H1 (cell line): ENCODE results near the gene SCNN1G. TPM values are rescaled to one million over a fixed set of nuclear protein-coding genes. Genes with fewer than 3 reads are reported as not detected.

Source experiments
- CTCF ChIA-PET: fragments of 300-600 bp; sonication (Branson Sonifier 250); formaldehyde crosslinking; loops from one replicate; lab custom pipeline; 2021; ENCODE audit not compliant: partially characterized antibody; lab: Charles Lee
- POLR2A ChIA-PET: fragments of 300-600 bp; sonication (Branson Sonifier 250); formaldehyde crosslinking; loops from one replicate; lab custom pipeline; 2021; ENCODE audit warnings: inconsistent platforms; ENCODE audit not compliant: partially characterized antibody; lab: Charles Lee
- DNase-seq, 2 experiments: peaks; one replicate each; pipeline versions ENCODE4 v3.0.0 to v3.0.0-alpha.2; 2010 to 2022; ENCODE audit warnings: low spot score in 2 of 2, low read depth in 1 of 2, mixed read lengths in 1 of 2
- FAIRE-seq: peaks from 2 replicates; lab custom pipeline; 2011; peaks lifted over from hg19 to GRCh38; lab: Jason Lieb, UNC
- H2AFZ ChIP-seq: 2 replicates; pipeline ENCODE4 v1.8.1; 2012; ENCODE audit warnings: low read length, inconsistent platforms
- H2AK5ac ChIP-seq: 2 replicates; pipeline ENCODE4 v1.6.1; 2013; ENCODE audit warnings: low read depth, low read length
- H2BK120ac ChIP-seq: replicated peaks from 2 replicates; pipeline ENCODE3; 2013; ENCODE audit warnings: low read depth, low read length, inconsistent platforms
- H2BK12ac ChIP-seq: 2 replicates; pipeline ENCODE4 v1.6.1; 2013; ENCODE audit warnings: low read depth, low read length
- H2BK15ac ChIP-seq: 2 replicates; pipeline ENCODE4 v1.6.1; 2013; ENCODE audit warnings: low read length
- H2BK20ac ChIP-seq: 2 replicates; pipeline ENCODE4 v1.6.1; 2013; ENCODE audit warnings: low read length
- H2BK5ac ChIP-seq: 2 replicates; pipeline ENCODE4 v1.6.1; 2013; ENCODE audit warnings: low read depth, low read length
- H3K14ac ChIP-seq: 2 replicates; pipeline ENCODE4 v1.6.1; 2013; ENCODE audit warnings: inconsistent platforms; ENCODE audit not compliant: insufficient read length
- H3K18ac ChIP-seq: 2 replicates; pipeline ENCODE4 v1.6.1; 2013; ENCODE audit warnings: low read length; ENCODE audit errors: extremely low read depth
- H3K23ac ChIP-seq: 2 replicates; pipeline ENCODE4 v1.6.1; 2013; ENCODE audit warnings: inconsistent platforms; ENCODE audit not compliant: insufficient read length
- H3K23me2 ChIP-seq: 2 replicates; pipeline ENCODE4 v1.6.1; 2013; ENCODE audit warnings: low read depth, low read length
- H3K27ac ChIP-seq: 2 replicates; pipeline ENCODE4 v1.6.1; 2011; ENCODE audit warnings: low read depth, low read length, inconsistent platforms
- H3K27me3 ChIP-seq, 4 experiments: replicated peaks in 1 of 4; 1 replicate in 1 of 4; 2 replicates in 3 of 4; pipeline versions ENCODE4 v1.6.1 to v1.8.1; 2011 to 2013; ENCODE audit warnings: low read length in 3 of 4, mild to moderate bottlenecking in 3 of 4, inconsistent platforms in 2 of 4, mixed read lengths in 2 of 4, moderate library complexity in 1 of 4; ENCODE audit not compliant: control insufficient read depth in 3 of 4, insufficient read depth in 3 of 4; ENCODE audit errors: extremely low read depth in 1 of 4
- H3K36me3 ChIP-seq, 4 experiments: 2 replicates each; pipeline versions ENCODE4 v1.6.1 to v1.8.1; 2011 to 2013; ENCODE audit warnings: mild to moderate bottlenecking in 4 of 4, low read length in 3 of 4, moderate library complexity in 2 of 4, control low read depth in 1 of 4, inconsistent platforms in 1 of 4; ENCODE audit not compliant: insufficient read depth in 4 of 4, control insufficient read depth in 2 of 4
- H3K4ac ChIP-seq: replicated peaks from 2 replicates; pipeline ENCODE3; 2013; ENCODE audit warnings: low read length, low read depth, mixed read lengths, inconsistent platforms; ENCODE audit not compliant: insufficient read length
- H3K4me1 ChIP-seq, 4 experiments: replicated peaks in 1 of 4; 1 replicate in 1 of 4; 2 replicates in 3 of 4; pipeline versions ENCODE4 v1.6.1 to v1.8.1; 2011 to 2013; ENCODE audit warnings: low read length in 3 of 4, inconsistent platforms in 2 of 4, mixed read lengths in 1 of 4; ENCODE audit not compliant: insufficient read depth in 4 of 4, control insufficient read depth in 3 of 4
- H3K4me2 ChIP-seq, 2 experiments: 2 replicates each; pipeline versions ENCODE4 v1.6.1 to v1.8.1; 2011 to 2013; ENCODE audit warnings: low read depth in 2 of 2, low read length in 2 of 2, control low read depth in 1 of 2, inconsistent platforms in 1 of 2, mild to moderate bottlenecking in 1 of 2; ENCODE audit not compliant: insufficient read depth in 1 of 2
- H3K4me3 ChIP-seq, 4 experiments: fragments of 200-600, 300-600 bp in 1 of 4; sonication (generic), shearing (Covaris generic), sonication (Bioruptor Twin) in 1 of 4; 2 replicates each; pipeline versions ENCODE4 v1.5.1 to v1.8.1; 2011 to 2016; ENCODE audit warnings: low read length in 4 of 4, low read depth in 3 of 4, control low read depth in 2 of 4, inconsistent platforms in 2 of 4, mild to moderate bottlenecking in 2 of 4, mixed read lengths in 1 of 4, moderate library complexity in 1 of 4; ENCODE audit not compliant: insufficient read depth in 2 of 4; ENCODE audit errors: extremely low read depth in 1 of 4
- H3K56ac ChIP-seq: replicated peaks from 2 replicates; pipeline ENCODE3; 2013; ENCODE audit warnings: low read depth, mild to moderate bottlenecking, mixed read lengths, low read length, inconsistent platforms; ENCODE audit not compliant: insufficient read length
- H3K79me1 ChIP-seq: 2 replicates; pipeline ENCODE4 v1.6.1; 2013; ENCODE audit warnings: low read depth, low read length, control low read depth
- H3K79me2 ChIP-seq, 2 experiments: 2 replicates each; pipeline versions ENCODE4 v1.6.1 to v1.8.1; 2012 to 2013; ENCODE audit warnings: low read length in 2 of 2, mild to moderate bottlenecking in 2 of 2, inconsistent platforms in 1 of 2; ENCODE audit not compliant: insufficient read depth in 2 of 2, control insufficient read depth in 1 of 2
- H3K9ac ChIP-seq, 4 experiments: replicated peaks in 1 of 4; 1 replicate in 1 of 4; 2 replicates in 3 of 4; pipeline versions ENCODE4 v1.6.1 to v1.8.1; 2011 to 2013; ENCODE audit warnings: low read depth in 3 of 4, low read length in 3 of 4, control low read depth in 2 of 4, mild to moderate bottlenecking in 2 of 4, moderate library complexity in 2 of 4, inconsistent platforms in 1 of 4; ENCODE audit errors: extremely low read depth in 1 of 4
- H3K9me3 ChIP-seq, 2 experiments: 2 replicates each; pipeline versions ENCODE4 v1.6.1 to v1.8.1; 2012 to 2013; ENCODE audit warnings: mild to moderate bottlenecking in 2 of 2, moderate library complexity in 2 of 2, control low read depth in 1 of 2, inconsistent platforms in 1 of 2, low read depth in 1 of 2, low read length in 1 of 2, mixed read lengths in 1 of 2; ENCODE audit not compliant: insufficient read depth in 2 of 2
- H4K20me1 ChIP-seq, 2 experiments: replicated peaks in 1 of 2; 2 replicates each; pipeline versions ENCODE3 to v1.8.1; 2011 to 2013; ENCODE audit warnings: inconsistent platforms in 2 of 2, low read length in 2 of 2, mild to moderate bottlenecking in 1 of 2; ENCODE audit not compliant: insufficient read depth in 2 of 2, control insufficient read depth in 1 of 2
- H4K5ac ChIP-seq: 2 replicates; pipeline ENCODE4 v1.6.1; 2013; ENCODE audit warnings: low read length, low read depth, mixed read lengths, inconsistent platforms; ENCODE audit not compliant: insufficient read length
- H4K8ac ChIP-seq: 2 replicates; pipeline ENCODE4 v1.8.0; 2013; ENCODE audit warnings: mild to moderate bottlenecking, moderate library complexity, low read length, inconsistent platforms; ENCODE audit not compliant: insufficient read depth; ENCODE audit errors: extremely low read depth
- H4K91ac ChIP-seq: replicated peaks from 2 replicates; pipeline ENCODE3; 2013; ENCODE audit warnings: low read length, mixed read lengths, inconsistent platforms; ENCODE audit not compliant: insufficient read length
- CEBPB ChIP-seq: IDR thresholded peaks from 2 replicates; pipeline ENCODE4 v1.6.1; 2012; ENCODE audit warnings: low read depth, low read length
- E2F6 ChIP-seq: IDR thresholded peaks from 2 replicates; pipeline ENCODE4 v1.6.1; 2012; ENCODE audit warnings: inconsistent platforms
- GTF2F1 ChIP-seq: IDR thresholded peaks from 2 replicates; pipeline ENCODE4 v1.6.1; 2012; ENCODE audit warnings: low read depth, low read length, improper control_type of control experiment, borderline replicate concordance
- JUN ChIP-seq: IDR thresholded peaks from 2 replicates; pipeline ENCODE4 v1.6.1; 2011; ENCODE audit warnings: low read depth, mild to moderate bottlenecking, improper control_type of control experiment, low read length
- MAFK ChIP-seq: IDR thresholded peaks from 2 replicates; pipeline ENCODE4 v1.6.1; 2012; ENCODE audit warnings: low read depth, mild to moderate bottlenecking, improper control_type of control experiment, low read length
- NANOG ChIP-seq: IDR thresholded peaks from 2 replicates; pipeline ENCODE4 v1.6.1; 2011; ENCODE audit warnings: low read length, low read depth, mild to moderate bottlenecking, inconsistent platforms; ENCODE audit not compliant: insufficient read depth, poor library complexity, severe bottlenecking
- RAD21 ChIP-seq, 2 experiments: IDR thresholded peaks in 1 of 2; conservative IDR thresholded peaks in 1 of 2; 2 replicates each; pipeline ENCODE4 v1.6.1; 2011; ENCODE audit warnings: low read depth in 2 of 2, low read length in 2 of 2, improper control_type of control experiment in 1 of 2, inconsistent platforms in 1 of 2, mild to moderate bottlenecking in 1 of 2, moderate library complexity in 1 of 2
- RBBP5 ChIP-seq: IDR thresholded peaks from 2 replicates; pipeline ENCODE4 v1.7.1; 2012; ENCODE audit warnings: low read depth, mild to moderate bottlenecking, inconsistent platforms, low read length, moderate library complexity, borderline replicate concordance
- TAF1 ChIP-seq: IDR thresholded peaks from 2 replicates; pipeline ENCODE4 v1.6.1; 2011; ENCODE audit warnings: mild to moderate bottlenecking, low read depth, low read length
- TBP ChIP-seq: IDR thresholded peaks from 2 replicates; pipeline ENCODE4 v1.6.1; 2011; ENCODE audit warnings: low read depth, low read length, improper control_type of control experiment
- WGBS, 2 experiments: shearing (Covaris generic) in 1 of 2; methylation state at CpG; one replicate each; pipeline versions ENCODE4 v1.1.6 to v1.1.7; 2013 to 2015; ENCODE audit warnings: low lambda C conversion rate in 2 of 2, mixed read lengths in 2 of 2, inconsistent platforms in 1 of 2, low coverage in 1 of 2, missing lambda C conversion rate in 1 of 2; ENCODE audit not compliant: insufficient replicate concordance in 2 of 2, insufficient coverage in 1 of 2, insufficient read length in 1 of 2; ENCODE audit errors: extremely low coverage in 1 of 2, missing lambda C conversion rate in 1 of 2; 5-methylcytosine and 5-hydroxymethylcytosine counted together
- polyA plus RNA-seq, 7 experiments: library from polyadenylated mRNA; depleted of rRNA in 3 of 7; stranded (reverse) in 5 of 7; unstranded in 2 of 7; fragments of >200 nt in 5 of 7; fragments of 200-250 nt in 2 of 7; gene quantifications; 1 replicate in 5 of 7; 2 replicates in 1 of 7; 4 replicates in 1 of 7; pipeline versions ENCODE4 v1.2.1 to v1.2.3, GENCODE V29; 2011 to 2013; ENCODE audit warnings: missing spikeins in 2 of 7, mixed read lengths in 2 of 7
- total RNA-seq: library from RNA; stranded (reverse); fragmentation: NEBNext Ultra II Directional; extraction: Animal tissue kit (Norgen Biotek cat#: 25700); gene quantifications from 2 replicates; pipeline ENCODE4 v1.2.1, GENCODE V29; 2021
- TF ChIP-seq, protein P1 (sequence below), 3 experiments: IDR thresholded peaks; 1 replicate in 2 of 3; 2 replicates in 1 of 3; pipeline versions ENCODE4 v1.5.1 to v1.6.1; 2011; ENCODE audit warnings: low read length in 3 of 3, mild to moderate bottlenecking in 3 of 3, inconsistent platforms in 2 of 3, low read depth in 1 of 3, moderate library complexity in 1 of 3; ENCODE audit not compliant: insufficient read depth in 1 of 3; ENCODE audit errors: control extremely low read depth in 1 of 3

The SCNN1G gene
- total and polyA plus RNA-seq, 2 of the 8 experiments (the other 6 are each of a cell fraction or from before 2014, with no cell fraction given) = 0.73 to 1.1 TPM

- H4K8ac ChIP-seq = no peak overlapping the region
- H3K14ac ChIP-seq = no peak overlapping the region
- H2BK15ac ChIP-seq = no peak overlapping the region
- no peak overlapping the region for H3K27ac ChIP-seq
- H3K23me2 ChIP-seq = no peaks in the 10 kb centered on the region; the same call in 1 of the 2 replicates
- H3K79me2 ChIP-seq = no peaks in the 10 kb centered on the region
- ChIA-PET CTCF (interaction anchor here (0.7 to 2.7 kb wide), 5 partner anchors 9 to 62 kb away, joined by 3 to 10 read pairs (median 4); no protein-coding TSS in a partner anchor), POLR2A (no interaction called here)
- H3K36me3 ChIP-seq = no peaks in the 10 kb centered on the region
- H3K4me3 ChIP-seq = no peak overlapping the region
- H3K18ac ChIP-seq = no peak overlapping the region
- no peak overlapping the region for H3K4ac ChIP-seq
- no peak overlapping the region for H2BK12ac ChIP-seq
- H3K4me1 ChIP-seq = no peaks in the 10 kb centered on the region
- no peak overlapping the region for H2BK5ac ChIP-seq
- no peak overlapping the region for H3K56ac ChIP-seq
- no peak for DNase-seq
- H4K5ac ChIP-seq = no peak overlapping the region
- no peaks in the 10 kb centered on the region; a peak in 1 of 4 replicates for H3K9me3 ChIP-seq
- no peak for FAIRE-seq
- no peak overlapping the region for H2BK20ac ChIP-seq
- H3K79me1 ChIP-seq = no peaks in the 10 kb centered on the region
- no peaks in the 10 kb centered on the region for H3K27me3 ChIP-seq
- no peak overlapping the region for H4K91ac ChIP-seq
- H2AFZ ChIP-seq = no peak overlapping the region
- no peak overlapping the region for H2BK120ac ChIP-seq
- H3K23ac ChIP-seq = no peak overlapping the region
- H3K9ac ChIP-seq = no peak overlapping the region
- no peak overlapping the region for H3K4me2 ChIP-seq
- 89% methylated on average over 6 of the region's 6 CpGs; no CpG with 5 or more reads in 1 of the 2 experiments for WGBS, 2 experiments
- H4K20me1 ChIP-seq = no peaks in the 10 kb centered on the region
- no peak overlapping the region for H2AK5ac ChIP-seq
- TF ChIP-seq NANOG (no peak), MAFK (no peak), E2F6 (no peak), GTF2F1 (no peak), TAF1 (no peak), TBP (no peak), JUN (no peak), RBBP5 (no peak), RAD21 (IDR thresholded peaks at IDR 0.05 in 1 of 2, conservative IDR thresholded peaks at IDR 0.05 in 1 of 2; ENCODE audit: low read depth in 2 of 2, low read length in 2 of 2) (no peak), CEBPB (no peak)
- TF ChIP-seq, protein P1, sequence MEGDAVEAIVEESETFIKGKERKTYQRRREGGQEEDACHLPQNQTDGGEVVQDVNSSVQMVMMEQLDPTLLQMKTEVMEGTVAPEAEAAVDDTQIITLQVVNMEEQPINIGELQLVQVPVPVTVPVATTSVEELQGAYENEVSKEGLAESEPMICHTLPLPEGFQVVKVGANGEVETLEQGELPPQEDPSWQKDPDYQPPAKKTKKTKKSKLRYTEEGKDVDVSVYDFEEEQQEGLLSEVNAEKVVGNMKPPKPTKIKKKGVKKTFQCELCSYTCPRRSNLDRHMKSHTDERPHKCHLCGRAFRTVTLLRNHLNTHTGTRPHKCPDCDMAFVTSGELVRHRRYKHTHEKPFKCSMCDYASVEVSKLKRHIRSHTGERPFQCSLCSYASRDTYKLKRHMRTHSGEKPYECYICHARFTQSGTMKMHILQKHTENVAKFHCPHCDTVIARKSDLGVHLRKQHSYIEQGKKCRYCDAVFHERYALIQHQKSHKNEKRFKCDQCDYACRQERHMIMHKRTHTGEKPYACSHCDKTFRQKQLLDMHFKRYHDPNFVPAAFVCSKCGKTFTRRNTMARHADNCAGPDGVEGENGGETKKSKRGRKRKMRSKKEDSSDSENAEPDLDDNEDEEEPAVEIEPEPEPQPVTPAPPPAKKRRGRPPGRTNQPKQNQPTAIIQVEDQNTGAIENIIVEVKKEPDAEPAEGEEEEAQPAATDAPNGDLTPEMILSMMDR (IDR thresholded peaks at IDR 0.05; ENCODE audit: control extremely low read depth in 1 of 3, insufficient read depth in 1 of 3, low read depth in 1 of 3, low read length in 3 of 3) = no peak
Observed at GRCh38 chr16:23245268-23245667, 62.7 kb downstream of the SCNN1G start.
